Mucosa of rectum (tissue), 2 donors: Measurements from ENCODE around the gene ENOX2.

ENCODE experiments used
- H3K27ac ChIP-seq, 2 donors: one replicate each; pipeline ENCODE4 v1.7.0; 2013; ENCODE audit warnings: inconsistent platforms in 2 of 2, low read depth in 2 of 2, low read length in 2 of 2
- H3K27me3 ChIP-seq, 2 donors: one replicate each; pipeline ENCODE4 v1.7.0; 2013; ENCODE audit warnings: low read length in 2 of 2; ENCODE audit not compliant: control insufficient read depth in 2 of 2, insufficient read depth in 2 of 2
- H3K36me3 ChIP-seq, 2 donors: one replicate each; pipeline ENCODE4 v1.7.0; 2013; ENCODE audit warnings: low read length in 2 of 2; ENCODE audit not compliant: control insufficient read depth in 2 of 2, insufficient read depth in 2 of 2
- H3K4me1 ChIP-seq, 2 donors: one replicate each; pipeline ENCODE4 v1.7.0; 2013; ENCODE audit warnings: low read length in 2 of 2, mild to moderate bottlenecking in 1 of 2; ENCODE audit not compliant: control insufficient read depth in 2 of 2, insufficient read depth in 2 of 2
- H3K4me3 ChIP-seq, 2 donors: one replicate each; pipeline ENCODE4 v1.7.0; 2013; ENCODE audit warnings: low read length in 2 of 2
- H3K9ac ChIP-seq, 2 donors: one replicate each; pipeline ENCODE4 v1.7.0; 2013; ENCODE audit warnings: low read length in 2 of 2, low read depth in 1 of 2, mild to moderate bottlenecking in 1 of 2
- H3K9me3 ChIP-seq, 2 donors: one replicate each; pipeline ENCODE4 v1.7.0; 2013; ENCODE audit warnings: low read length in 2 of 2; ENCODE audit not compliant: control insufficient read depth in 2 of 2
- donor health status: healthy.
- donor health status: Normal muscosa, but diverticular disease.

The ENOX2 gene

GRCh38 chrX:130885508-130885907 is 17.5 kb downstream of the ENOX2 start:
- Histone ChIP-seq H3K36me3 (no peaks in the 10 kb centered on the region), H3K4me3 (no peak overlapping the region), H3K27ac (no peak overlapping the region), H3K9me3 (no peaks in the 10 kb centered on the region), H3K27me3 (peaks cover 0 to 2% of the 10 kb centered on the region in 2 donors), H3K4me1 (no peaks in the 10 kb centered on the region), H3K9ac (no peak overlapping the region)

GRCh38 chrX:130884627-130885026 is 18.4 kb downstream of the ENOX2 start:
- H3K9me3 ChIP-seq, result no peaks in the 10 kb centered on the region
- no peak overlapping the region for H3K9ac ChIP-seq
- peaks cover 0 to 2% of the 10 kb centered on the region in 2 donors for H3K27me3 ChIP-seq
- no peak overlapping the region for H3K27ac ChIP-seq
- H3K4me3 ChIP-seq, result no peak overlapping the region
- no peaks in the 10 kb centered on the region for H3K4me1 ChIP-seq
- no peaks in the 10 kb centered on the region for H3K36me3 ChIP-seq

GRCh38 chrX:130879869-130880268 is 23.1 kb downstream of the ENOX2 start:
- H3K4me3 ChIP-seq, result no peak overlapping the region
- no peaks in the 10 kb centered on the region for H3K27me3 ChIP-seq
- no peak overlapping the region for H3K27ac ChIP-seq
- H3K9ac ChIP-seq, result no peak overlapping the region
- H3K4me1 ChIP-seq, result peaks cover 0 to 2% of the 10 kb centered on the region in 2 donors
- no peaks in the 10 kb centered on the region for H3K36me3 ChIP-seq
- no peaks in the 10 kb centered on the region for H3K9me3 ChIP-seq

- Histone ChIP-seq H3K9me3 (no peaks in the 10 kb centered on the region), H3K36me3 (no peaks in the 10 kb centered on the region), H3K4me1 (peaks cover 0 to 2% of the 10 kb centered on the region in 2 donors), H3K27me3 (no peaks in the 10 kb centered on the region), H3K27ac (no peak overlapping the region), H3K9ac (no peak overlapping the region), H3K4me3 (no peak overlapping the region)
Observed at GRCh38 chrX:130878350-130879341, 24.4 kb downstream of the ENOX2 start.

GRCh38 chrX:130877892-130878341 is 25.1 kb downstream of the ENOX2 start:
- no peaks in the 10 kb centered on the region for H3K36me3 ChIP-seq
- peaks cover 0 to 2% of the 10 kb centered on the region in 2 donors for H3K4me1 ChIP-seq
- H3K4me3 ChIP-seq, result no peak overlapping the region
- no peaks in the 10 kb centered on the region for H3K27me3 ChIP-seq
- no peak overlapping the region for H3K27ac ChIP-seq
- H3K9me3 ChIP-seq, result no peaks in the 10 kb centered on the region
- no peak overlapping the region for H3K9ac ChIP-seq

GRCh38 chrX:130876226-130876625 is 26.8 kb downstream of the ENOX2 start:
- Histone ChIP-seq H3K9ac (no peak overlapping the region), H3K4me1 (peaks cover 0 to 2% of the 10 kb centered on the region in 2 donors), H3K27ac (no peak overlapping the region), H3K4me3 (no peak overlapping the region), H3K9me3 (no peaks in the 10 kb centered on the region), H3K36me3 (no peaks in the 10 kb centered on the region), H3K27me3 (no peaks in the 10 kb centered on the region)

GRCh38 chrX:130874751-130875150 is 28.3 kb downstream of the ENOX2 start:
- Histone ChIP-seq H3K9me3 (no peaks in the 10 kb centered on the region), H3K4me3 (no peak overlapping the region), H3K27ac (no peak overlapping the region), H3K9ac (no peak overlapping the region), H3K4me1 (peaks cover 0 to 2% of the 10 kb centered on the region in 2 donors), H3K27me3 (no peaks in the 10 kb centered on the region), H3K36me3 (no peaks in the 10 kb centered on the region)

- H3K9me3 ChIP-seq, result no peaks in the 10 kb centered on the region
- no peak overlapping the region for H3K9ac ChIP-seq
- no peaks in the 10 kb centered on the region for H3K27me3 ChIP-seq
- H3K4me3 ChIP-seq, result no peak overlapping the region
- no peak overlapping the region for H3K27ac ChIP-seq
- H3K36me3 ChIP-seq, result no peaks in the 10 kb centered on the region
- no peaks in the 10 kb centered on the region for H3K4me1 ChIP-seq
Observed at GRCh38 chrX:130869239-130869638, 33.8 kb downstream of the ENOX2 start.

GRCh38 chrX:130861462-130861861 is 41.5 kb downstream of the ENOX2 start:
- Histone ChIP-seq H3K9me3 (no peaks in the 10 kb centered on the region), H3K4me3 (no peak overlapping the region), H3K9ac (no peak overlapping the region), H3K4me1 (no peaks in the 10 kb centered on the region), H3K27me3 (no peaks in the 10 kb centered on the region), H3K27ac (no peak overlapping the region), H3K36me3 (no peaks in the 10 kb centered on the region)

GRCh38 chrX:130857207-130857606 is 45.8 kb downstream of the ENOX2 start:
- Histone ChIP-seq H3K36me3 (no peaks in the 10 kb centered on the region), H3K4me3 (no peak overlapping the region), H3K27ac (no peak overlapping the region), H3K9ac (no peak overlapping the region), H3K4me1 (no peaks in the 10 kb centered on the region), H3K9me3 (no peaks in the 10 kb centered on the region), H3K27me3 (no peaks in the 10 kb centered on the region)
